Nephron (organoid): Measurements from ENCODE around the gene EPHA3.
A peak's percentile ranks its signal among the peaks of the same experiment; 100 is the strongest.
"Not testable (repeated sequence)": the region's sequence is repeated elsewhere in the genome, so short reads cannot be mapped to it uniquely, and the experiment has no call there.

Experiments
- H3K27ac Mint-ChIP-seq, 3 experiments: 2 replicates each; pipeline ENCODE4 v1.8.0; 2020; ENCODE audit warnings: mixed read lengths in 3 of 3, mild to moderate bottlenecking in 2 of 3, moderate library complexity in 1 of 3
- H3K27me3 Mint-ChIP-seq: 2 replicates; pipeline ENCODE4 v1.8.0; 2021; ENCODE audit warnings: low read depth, mild to moderate bottlenecking, moderate library complexity, mixed read lengths
- H3K36me3 Mint-ChIP-seq: 2 replicates; pipeline ENCODE4 v1.8.0; 2020; ENCODE audit warnings: low read depth, mixed read lengths
- H3K4me1 Mint-ChIP-seq: 2 replicates; pipeline ENCODE4 v1.8.0; 2020; ENCODE audit warnings: mixed read lengths
- H3K4me3 Mint-ChIP-seq, 3 experiments: 2 replicates each; pipeline ENCODE4 v1.8.0; 2020; ENCODE audit warnings: mild to moderate bottlenecking in 3 of 3, mixed read lengths in 3 of 3, moderate library complexity in 2 of 3
- H3K9me3 Mint-ChIP-seq: 2 replicates; pipeline ENCODE4 v1.8.0; 2020; ENCODE audit warnings: mixed read lengths
- TF ChIP-seq, protein P1 (sequence below), 3 experiments: fragments of 200-600 bp; sonication (generic); IDR thresholded peaks; one replicate each; pipeline ENCODE4 v1.5.0; 2021; ENCODE audit warnings: antibody characterized with exemption in 3 of 3; ENCODE audit not compliant: unreplicated experiment in 3 of 3

Gene EPHA3

DNA sequence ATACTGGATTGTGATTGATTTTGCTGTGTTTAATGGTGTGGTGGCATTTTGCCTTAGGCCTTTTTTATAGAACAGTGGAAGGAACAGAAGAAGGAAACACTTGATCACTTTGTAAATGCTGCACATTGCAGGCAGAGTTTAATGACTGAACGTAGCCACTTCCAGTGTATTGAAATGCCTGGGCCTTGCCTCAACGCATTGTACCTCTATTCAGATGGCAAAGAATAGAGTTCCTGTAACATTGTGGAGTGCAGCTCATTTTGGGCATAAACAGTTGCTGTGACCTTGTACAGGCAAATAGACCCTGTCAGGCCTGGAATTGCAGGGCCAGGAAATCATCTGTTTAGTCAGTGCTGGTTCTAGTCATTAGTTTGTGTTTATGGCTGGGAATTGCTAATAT is 225.0 kb downstream of the EPHA3 start:
- TF ChIP-seq, protein P1, sequence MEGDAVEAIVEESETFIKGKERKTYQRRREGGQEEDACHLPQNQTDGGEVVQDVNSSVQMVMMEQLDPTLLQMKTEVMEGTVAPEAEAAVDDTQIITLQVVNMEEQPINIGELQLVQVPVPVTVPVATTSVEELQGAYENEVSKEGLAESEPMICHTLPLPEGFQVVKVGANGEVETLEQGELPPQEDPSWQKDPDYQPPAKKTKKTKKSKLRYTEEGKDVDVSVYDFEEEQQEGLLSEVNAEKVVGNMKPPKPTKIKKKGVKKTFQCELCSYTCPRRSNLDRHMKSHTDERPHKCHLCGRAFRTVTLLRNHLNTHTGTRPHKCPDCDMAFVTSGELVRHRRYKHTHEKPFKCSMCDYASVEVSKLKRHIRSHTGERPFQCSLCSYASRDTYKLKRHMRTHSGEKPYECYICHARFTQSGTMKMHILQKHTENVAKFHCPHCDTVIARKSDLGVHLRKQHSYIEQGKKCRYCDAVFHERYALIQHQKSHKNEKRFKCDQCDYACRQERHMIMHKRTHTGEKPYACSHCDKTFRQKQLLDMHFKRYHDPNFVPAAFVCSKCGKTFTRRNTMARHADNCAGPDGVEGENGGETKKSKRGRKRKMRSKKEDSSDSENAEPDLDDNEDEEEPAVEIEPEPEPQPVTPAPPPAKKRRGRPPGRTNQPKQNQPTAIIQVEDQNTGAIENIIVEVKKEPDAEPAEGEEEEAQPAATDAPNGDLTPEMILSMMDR (IDR thresholded peaks at IDR 0.05; ENCODE audit: unreplicated experiment in 3 of 3): no peak
- no peaks in the 10 kb centered on the region for H3K27me3 Mint-ChIP-seq
- H3K27ac Mint-ChIP-seq: peak overlapping the region in 2 of 3 experiments; percentile 0 to 20
- peaks cover 14% of the 10 kb centered on the region for H3K4me1 Mint-ChIP-seq
- peaks cover 4% of the 10 kb centered on the region for H3K36me3 Mint-ChIP-seq
- H3K4me3 Mint-ChIP-seq: no peak overlapping the region
- H3K9me3 Mint-ChIP-seq: no peaks in the 10 kb centered on the region

DNA sequence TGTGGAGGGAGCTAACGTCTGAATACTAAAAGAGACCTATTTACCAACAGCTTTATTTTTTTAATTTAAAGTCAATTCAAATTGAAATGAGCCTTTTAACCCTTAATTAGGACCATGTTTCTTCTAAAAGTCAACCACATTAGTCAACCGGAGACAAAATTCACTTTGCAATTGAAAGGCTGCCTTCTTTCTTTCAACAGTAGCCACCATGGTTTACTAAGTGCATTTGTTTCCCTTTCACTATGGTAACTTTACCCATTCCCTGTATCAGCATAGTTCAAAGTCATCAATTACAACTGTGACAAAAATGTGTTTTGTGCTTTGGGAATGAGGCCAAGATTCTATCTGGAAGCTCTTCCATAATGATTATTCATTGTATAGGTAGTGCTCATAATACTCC is 225.4 kb downstream of the EPHA3 start:
- H3K9me3 Mint-ChIP-seq: no peaks in the 10 kb centered on the region
- H3K4me1 Mint-ChIP-seq: peaks cover 14% of the 10 kb centered on the region
- TF ChIP-seq, protein P1 (IDR thresholded peaks at IDR 0.05; ENCODE audit: unreplicated experiment in 3 of 3): no peak
- no peak overlapping the region for H3K4me3 Mint-ChIP-seq
- H3K36me3 Mint-ChIP-seq: peaks cover 4% of the 10 kb centered on the region
- no peaks in the 10 kb centered on the region for H3K27me3 Mint-ChIP-seq
- peak overlapping the region in 1 of 3 experiments; percentile 20 for H3K27ac Mint-ChIP-seq

DNA sequence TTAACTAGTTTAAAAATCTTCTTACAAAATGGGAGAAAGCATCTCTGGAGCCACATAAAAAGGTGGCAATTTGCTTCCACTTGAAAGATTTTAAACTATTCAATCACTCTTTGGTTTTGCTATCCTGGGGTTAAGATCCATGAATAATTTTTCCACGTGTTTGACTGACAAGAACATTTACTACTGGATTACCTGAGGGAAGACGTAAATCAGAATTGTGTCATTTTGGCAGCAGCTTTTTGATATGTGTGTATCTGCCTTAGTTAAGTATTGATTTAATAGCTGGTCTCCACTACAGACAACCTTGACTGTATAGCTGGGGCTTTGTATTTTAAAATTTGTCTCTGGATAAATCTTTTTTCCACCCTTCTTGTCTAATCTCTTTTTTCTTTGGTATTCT is 228.3 kb downstream of the EPHA3 start:
- Mint-ChIP-seq H3K27ac (no peak overlapping the region), H3K9me3 (no peaks in the 10 kb centered on the region), H3K36me3 (no peaks in the 10 kb centered on the region), H3K4me3 (no peak overlapping the region), H3K4me1 (peaks cover 14% of the 10 kb centered on the region), H3K27me3 (no peaks in the 10 kb centered on the region)
- TF ChIP-seq, protein P1 (IDR thresholded peaks at IDR 0.05; ENCODE audit: unreplicated experiment in 3 of 3): no peak

DNA sequence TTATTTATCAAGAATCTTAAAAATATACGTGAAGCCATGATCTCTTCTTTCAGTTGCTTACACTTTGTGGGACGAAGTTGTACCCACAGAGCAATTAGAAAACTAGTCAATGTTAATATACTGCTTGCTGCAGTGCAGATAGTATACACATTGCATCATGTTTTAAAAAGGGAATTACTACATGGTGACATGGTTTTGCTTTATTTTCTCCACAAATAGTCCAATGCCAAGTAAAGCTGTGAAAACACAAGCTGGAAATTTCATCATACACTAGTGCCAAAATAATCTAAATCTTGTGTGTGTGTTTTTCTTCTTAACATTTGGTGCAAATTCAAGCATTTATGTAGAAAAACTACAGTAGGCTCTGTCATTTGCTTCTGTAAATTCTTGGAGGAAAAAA is 233.0 kb downstream of the EPHA3 start:
- TF ChIP-seq, protein P1 (IDR thresholded peaks at IDR 0.05; ENCODE audit: unreplicated experiment in 3 of 3): no peak
- Mint-ChIP-seq H3K36me3 (peaks cover 13% of the 10 kb centered on the region), H3K4me3 (no peak overlapping the region), H3K4me1 (peaks cover 17% of the 10 kb centered on the region), H3K9me3 (peaks cover 4% of the 10 kb centered on the region), H3K27ac (peak overlapping the region in 2 of 3 experiments; percentile 63 to 89), H3K27me3 (peaks cover 4% of the 10 kb centered on the region)

DNA sequence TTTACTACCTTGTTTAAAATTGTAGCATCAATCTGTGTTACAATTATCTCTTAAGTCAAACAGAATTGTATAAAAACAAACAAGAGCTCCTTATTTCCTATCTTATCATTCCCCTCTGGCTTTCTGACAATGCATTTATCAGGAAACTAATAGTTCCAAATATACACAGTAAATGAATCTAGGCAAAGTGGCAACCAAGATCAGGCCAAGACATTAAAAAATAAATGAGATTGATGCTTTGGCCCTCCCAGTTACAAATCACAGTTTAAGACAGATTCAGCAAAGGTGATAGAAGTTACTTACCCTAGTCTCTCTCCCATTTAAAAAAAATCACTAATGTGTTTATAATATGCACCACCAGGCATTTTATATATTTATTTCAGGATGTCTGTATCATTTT is 236.7 kb downstream of the EPHA3 start:
- Mint-ChIP-seq H3K36me3 (peaks cover 13% of the 10 kb centered on the region), H3K27me3 (peaks cover 4% of the 10 kb centered on the region), H3K27ac (peak overlapping the region in 1 of 3 experiments; percentile 30), H3K4me1 (peaks cover 17% of the 10 kb centered on the region), H3K9me3 (peaks cover 4% of the 10 kb centered on the region), H3K4me3 (no peak overlapping the region)
- TF ChIP-seq, protein P1 (IDR thresholded peaks at IDR 0.05; ENCODE audit: unreplicated experiment in 3 of 3): no peak

DNA sequence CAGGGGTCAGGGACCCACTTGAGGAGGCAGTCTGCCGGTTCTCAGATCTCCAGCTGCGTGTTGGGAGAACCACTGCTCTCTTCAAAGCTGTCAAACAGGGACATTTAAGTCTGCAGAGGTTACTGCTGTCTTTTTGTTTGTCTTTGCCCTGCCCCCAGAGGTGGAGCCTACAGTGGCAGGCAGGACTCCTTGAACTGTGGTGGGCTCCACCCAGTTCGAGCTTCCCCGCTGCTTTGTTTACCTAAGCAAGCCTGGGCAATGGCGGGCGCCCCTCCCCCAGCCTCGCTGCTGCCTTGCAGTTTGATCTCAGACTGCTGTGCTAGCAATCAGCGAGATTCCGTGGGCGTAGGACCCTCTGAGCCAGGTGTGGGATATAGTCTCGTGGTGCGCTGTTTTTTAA is 243.5 kb downstream of the EPHA3 start:
- H3K4me3 Mint-ChIP-seq, H3K9me3 Mint-ChIP-seq, H3K27ac Mint-ChIP-seq, H3K4me1 Mint-ChIP-seq, H3K27me3 Mint-ChIP-seq, H3K36me3 Mint-ChIP-seq: not testable (repeated sequence)
